ENCODE data around the gene YBEY. TPM values are rescaled to one million over a fixed set of nuclear protein-coding genes. Genes with fewer than 3 reads are reported as not detected.

Gene YBEY
- total RNA-seq, 2 experiments from 2014 or later: 14.9 to 16.2 TPM

DNA sequence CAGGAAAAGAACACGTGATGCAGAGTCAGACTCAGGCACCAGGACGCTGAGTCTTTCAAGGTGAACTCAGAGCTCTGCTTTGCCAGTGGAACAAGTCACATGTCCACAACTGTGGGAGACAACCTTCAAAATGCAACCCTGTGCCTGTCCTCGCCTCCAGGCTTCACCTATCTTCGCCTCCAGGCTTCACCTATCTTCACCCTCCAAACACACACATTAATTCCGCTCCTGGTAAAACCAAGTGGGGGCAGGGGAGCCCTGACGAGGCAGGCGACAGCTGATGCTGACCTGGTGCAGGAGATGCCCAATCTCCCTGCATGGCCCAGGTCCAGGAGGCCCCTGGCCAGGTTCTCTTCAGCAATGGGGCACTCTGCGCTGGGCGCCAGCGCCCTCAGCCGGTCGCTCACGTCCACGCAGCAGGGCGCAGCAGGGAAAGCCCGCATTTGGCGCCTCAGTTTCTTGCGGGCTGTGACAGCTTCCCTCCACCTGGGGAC lies 29.6 kb upstream of the YBEY start:
- Mint-ChIP-seq H3K36me3 (ENCODE audit: low read depth) (peaks cover 61% of the 10 kb centered on the region), H3K27me3 (no peaks in the 10 kb centered on the region), H3K9me3 (no peaks in the 10 kb centered on the region), H3K27ac (no peak overlapping the region), H3K4me3 (no peak overlapping the region), H3K4me1 (ENCODE audit: low read depth) (peaks cover 21% of the 10 kb centered on the region)
- intact Hi-C loops (cut with micrococcal nuclease): no loop called here
- POLR2A ChIA-PET: interaction anchor here (0.7 kb wide), 1 partner anchor 19 kb away, joined by 3 read pairs; no protein-coding TSS in a partner anchor
- no peak for ATAC-seq
- CTCF ChIA-PET: no interaction called here
- no peak for TF ChIP-seq CTCF (IDR thresholded peaks at IDR 0.05)
- no peak for DNase-seq

DNA sequence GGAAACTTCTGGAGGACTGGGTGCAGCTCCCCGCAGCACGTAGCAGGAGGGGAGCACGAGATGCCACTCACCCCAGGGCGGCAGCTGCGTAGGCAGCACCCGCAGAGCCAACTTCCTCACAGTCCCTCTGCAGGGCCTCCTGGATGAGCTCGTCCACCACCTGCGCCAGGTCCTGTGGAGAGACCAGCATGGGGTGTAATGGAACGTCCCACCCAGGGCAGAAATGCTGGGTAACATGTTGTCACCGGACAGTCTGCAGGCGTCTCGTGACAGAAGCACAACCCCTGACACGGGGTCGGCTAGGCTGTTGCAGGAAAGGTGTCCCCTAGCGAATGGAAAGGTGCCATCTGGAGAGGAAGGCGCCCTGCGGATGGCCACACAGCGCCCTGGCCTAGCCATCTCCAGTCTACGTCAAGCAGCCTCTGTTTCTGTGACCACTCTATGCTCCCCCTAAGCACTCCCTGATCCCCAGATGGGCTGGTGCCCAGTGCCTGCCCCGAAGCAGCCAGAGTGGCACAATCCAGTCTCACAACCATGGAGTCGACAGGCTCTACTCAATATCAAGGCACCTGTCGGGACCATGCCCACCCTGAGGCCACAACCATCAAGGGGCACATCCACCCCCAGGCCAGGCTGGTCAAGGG lies 22.0 kb upstream of the YBEY start:
- POLR2A ChIA-PET: no interaction called here
- Mint-ChIP-seq H3K36me3 (ENCODE audit: low read depth) (peaks cover 41% of the 10 kb centered on the region), H3K9me3 (no peaks in the 10 kb centered on the region)

GRCh38 chr21:46264690-46265144 lies 21.4 kb upstream of the YBEY start:
- H3K9me3 Mint-ChIP-seq: no peaks in the 10 kb centered on the region
- no peak overlapping the region for H3K27ac Mint-ChIP-seq
- H3K36me3 Mint-ChIP-seq (ENCODE audit: low read depth): peaks cover 41% of the 10 kb centered on the region
- intact Hi-C loops (cut with micrococcal nuclease): no loop called here
- H3K4me3 Mint-ChIP-seq: no peak overlapping the region
- TF ChIP-seq CTCF (IDR thresholded peaks at IDR 0.05): no peak
- POLR2A ChIA-PET: no interaction called here
- no peaks in the 10 kb centered on the region for H3K27me3 Mint-ChIP-seq
- CTCF ChIA-PET: no interaction called here
- DNase-seq (no peak), ATAC-seq (no peak)
- no peaks in the 10 kb centered on the region for H3K4me1 Mint-ChIP-seq (ENCODE audit: low read depth)

More for the DNA sequence above, 22.0 kb upstream of the YBEY start:
- ATAC-seq: no peak
- intact Hi-C loops (cut with micrococcal nuclease): no loop called here
- no peaks in the 10 kb centered on the region for H3K27me3 Mint-ChIP-seq
- DNase-seq: no peak
- CTCF ChIA-PET: no interaction called here
- H3K4me3 Mint-ChIP-seq: no peak overlapping the region
- H3K27ac Mint-ChIP-seq: no peak overlapping the region
- TF ChIP-seq CTCF (IDR thresholded peaks at IDR 0.05): no peak
- H3K4me1 Mint-ChIP-seq (ENCODE audit: low read depth): no peaks in the 10 kb centered on the region

- Mint-ChIP-seq H3K27me3 (no peaks in the 10 kb centered on the region), H3K36me3 (ENCODE audit: low read depth) (peaks cover 43% of the 10 kb centered on the region), H3K9me3 (no peaks in the 10 kb centered on the region), H3K4me1 (ENCODE audit: low read depth) (no peaks in the 10 kb centered on the region), H3K4me3 (no peak overlapping the region), H3K27ac (no peak overlapping the region)
- TF ChIP-seq CTCF (IDR thresholded peaks at IDR 0.05): no peak
- no peak for ATAC-seq
- DNase-seq: no peak
- ChIA-PET POLR2A (interaction anchor here (1.3 kb wide), 1 partner anchor 35 kb away, joined by 4 read pairs; no protein-coding TSS in a partner anchor), CTCF (no interaction called here)
- intact Hi-C loops (cut with micrococcal nuclease): no loop called here
Measured at GRCh38 chr21:46265736-46266525, 20.2 kb upstream of the YBEY start.

DNA sequence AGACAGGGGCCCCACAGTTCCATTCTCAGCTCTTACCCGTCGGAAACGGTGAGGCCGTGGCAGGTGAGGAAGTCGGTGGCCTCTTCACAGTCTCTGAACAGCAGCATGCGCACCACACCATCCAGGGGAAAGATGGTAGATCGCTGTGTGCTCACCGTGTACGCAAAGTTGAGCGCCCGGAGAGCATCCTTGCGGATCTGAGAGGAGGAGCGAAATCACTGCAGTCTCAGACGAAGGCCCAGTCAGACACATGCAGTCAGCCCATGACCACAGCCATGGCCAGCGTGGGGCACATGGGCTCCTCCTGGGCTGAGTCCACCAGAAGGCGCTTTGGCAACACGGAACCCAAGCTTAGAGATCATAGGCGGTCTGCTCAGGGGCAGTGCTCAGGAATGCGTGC lies 19.2 kb upstream of the YBEY start:
- H3K27ac Mint-ChIP-seq: no peak overlapping the region
- intact Hi-C loops (cut with micrococcal nuclease): no loop called here
- no peak overlapping the region for H3K4me3 Mint-ChIP-seq
- no peaks in the 10 kb centered on the region for H3K9me3 Mint-ChIP-seq
- peaks cover 41% of the 10 kb centered on the region for H3K36me3 Mint-ChIP-seq (ENCODE audit: low read depth)
- TF ChIP-seq CTCF (IDR thresholded peaks at IDR 0.05): no peak
- H3K4me1 Mint-ChIP-seq (ENCODE audit: low read depth): no peaks in the 10 kb centered on the region
- POLR2A ChIA-PET: interaction anchor here (0.6 kb wide), 1 partner anchor 129 kb away, joined by 4 read pairs; no protein-coding TSS in a partner anchor
- DNase-seq (no peak), ATAC-seq (no peak)
- no peaks in the 10 kb centered on the region for H3K27me3 Mint-ChIP-seq
- CTCF ChIA-PET: no interaction called here

Data from activated CD8-positive, alpha-beta T cell treated with anti-CD3 and anti-CD28 coated beads for 36 hours (primary cell).